Gastrocnemius medialis (tissue), 4 donors: ENCODE results near the gene ALPP.

Source experiments
- CTCF ChIP-seq, 5 experiments: fragments of 450-650 bp in 3 of 5; fragments of 200-600 bp in 2 of 5; sonication (generic) in 2 of 5; IDR thresholded peaks in 4 of 5; conservative IDR thresholded peaks in 1 of 5; 1 replicate in 4 of 5; 2 replicates in 1 of 5; pipeline ENCODE4 v1.5.1; 2016 to 2019; ENCODE audit warnings: antibody characterized with exemption in 5 of 5, mild to moderate bottlenecking in 3 of 5, moderate library complexity in 3 of 5
- POLR2A ChIP-seq, 2 donors: fragments of 450-650 bp; IDR thresholded peaks; one replicate each; pipeline ENCODE4 v1.6.1; 2017; ENCODE audit warnings: antibody characterized with exemption in 2 of 2, mild to moderate bottlenecking in 2 of 2, moderate library complexity in 2 of 2

DNA sequence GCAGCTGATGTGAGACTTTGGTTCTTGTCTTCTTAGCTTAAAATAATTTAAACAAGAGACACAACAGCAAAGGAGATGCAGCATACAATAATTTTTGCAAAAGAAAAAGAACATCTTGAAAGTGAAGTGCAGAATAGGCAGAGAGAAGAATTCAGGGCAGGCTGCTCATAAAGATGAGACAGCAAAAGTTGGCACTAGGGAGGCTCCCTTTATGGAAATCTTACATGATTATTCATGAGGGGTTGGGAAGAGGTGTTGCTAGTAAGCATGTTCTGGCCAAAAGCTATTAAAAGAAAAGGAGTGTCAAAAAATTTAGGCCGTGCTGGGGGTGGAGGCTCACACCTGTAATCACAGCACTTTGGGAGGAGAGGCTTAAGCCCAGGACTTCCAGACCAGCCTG, 4.2 kb upstream of the ALPP start:
- TF ChIP-seq CTCF (IDR thresholded peaks at IDR 0.05 in 4 of 5, conservative IDR thresholded peaks at IDR 0.05 in 1 of 5) (no peak), POLR2A (IDR thresholded peaks at IDR 0.05) (no peak)
